Stromal cell of bone marrow (primary cell): ENCODE data around the gene AGBL3.
A peak's percentile ranks its signal among the peaks of the same experiment; 100 is the strongest.
"Not testable (repeated sequence)": the region's sequence is repeated elsewhere in the genome, so short reads cannot be mapped to it uniquely, and the experiment has no call there.

Experiments used
- DNase-seq: peaks from one replicate; pipeline ENCODE4 v3.0.0-alpha.2; 2012; ENCODE audit warnings: low read depth

Gene AGBL3

DNA sequence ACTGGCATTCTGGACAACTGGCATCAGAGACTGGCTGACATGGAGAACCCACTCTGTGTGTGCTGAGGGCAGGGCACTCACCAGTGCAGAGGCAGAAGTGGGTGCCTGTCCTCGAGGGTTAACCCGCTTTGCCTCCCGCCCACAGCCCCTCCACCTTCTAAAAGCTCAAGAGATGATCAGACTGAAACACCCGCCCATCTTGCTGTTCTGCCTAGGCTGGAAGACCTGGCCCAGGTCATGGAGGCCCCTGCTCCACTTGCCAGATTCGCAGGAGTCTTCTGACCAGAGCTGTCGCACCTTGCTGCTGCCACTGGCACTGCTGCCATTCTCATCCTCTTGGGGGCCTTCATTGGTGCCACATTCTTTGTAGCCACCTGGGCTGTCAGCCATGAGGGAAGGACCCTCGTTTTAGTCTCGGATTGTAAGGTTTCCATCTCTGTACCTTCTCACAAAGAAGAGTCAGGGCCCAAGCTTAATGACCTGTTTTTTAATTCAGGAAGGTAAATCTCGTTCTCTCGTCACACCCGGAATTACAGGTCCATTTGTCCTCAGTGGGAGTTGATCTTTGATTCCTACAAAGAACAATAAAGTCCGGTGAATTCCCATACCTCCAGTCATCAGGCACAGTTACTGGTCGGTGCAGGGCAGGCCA, 182.3 kb downstream of the AGBL3 start:
- no peak for DNase-seq

DNA sequence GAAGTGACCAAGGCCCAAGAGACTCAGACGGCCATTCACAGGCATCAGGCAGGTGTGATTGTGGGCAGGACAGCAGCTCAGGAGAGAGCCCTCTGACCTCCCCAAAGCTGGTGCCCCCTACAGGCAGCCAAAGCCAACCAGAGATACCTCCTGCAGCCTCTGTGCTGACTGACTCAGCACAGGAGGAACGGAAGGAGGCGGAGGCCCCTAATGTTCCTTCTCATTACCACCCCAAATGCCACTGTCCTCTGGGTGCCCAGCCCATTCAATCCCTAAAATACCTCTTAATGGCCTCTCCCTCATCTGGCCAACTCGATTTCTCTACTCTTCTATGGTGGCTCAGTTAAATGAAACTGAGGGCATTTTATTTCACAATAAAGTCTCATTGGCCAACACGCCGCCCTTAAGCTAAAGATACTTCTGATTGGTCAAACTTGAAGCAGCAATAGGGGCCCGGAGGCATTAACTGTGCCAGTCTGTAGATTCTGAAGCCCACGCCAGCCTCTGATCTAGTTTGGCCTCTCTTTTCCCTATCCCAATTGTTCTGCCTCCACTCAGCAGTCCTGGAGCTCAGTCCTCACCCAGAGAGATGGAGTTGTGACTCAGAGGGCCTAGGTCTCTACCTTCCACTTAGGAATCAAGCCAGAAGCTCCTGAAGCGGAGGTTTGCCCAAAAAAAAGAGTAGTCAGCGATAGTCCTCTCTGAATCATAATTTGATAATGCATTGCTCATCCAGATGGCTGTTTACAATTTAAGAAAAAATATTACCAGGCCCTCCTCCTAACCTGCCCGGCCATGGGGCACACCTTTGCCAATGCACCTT, 183.0 kb downstream of the AGBL3 start:
- no peak for DNase-seq

DNA sequence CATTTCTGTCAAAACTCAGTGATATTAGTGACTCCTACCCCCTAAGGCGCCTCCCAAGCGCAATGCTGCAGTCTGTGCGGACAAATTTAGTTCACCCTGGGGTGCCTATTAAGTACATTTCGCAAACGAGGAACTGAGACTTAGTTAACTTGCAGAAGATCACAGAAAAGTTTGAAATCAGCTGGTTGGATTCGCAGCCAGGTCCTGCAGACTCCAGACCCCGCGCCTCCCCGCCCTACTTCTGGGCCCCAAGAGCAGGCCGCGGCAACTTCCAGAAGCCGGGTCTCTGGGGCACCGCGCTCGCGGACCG, 183.6 kb downstream of the AGBL3 start:
- no peak for DNase-seq

- DNase-seq, result peak; percentile 87
These were observed 184.1 kb downstream of the AGBL3 start, which contains the start of gene CYREN for GRCh38 chr7:135170274-135170997. Gene CYREN (minus strand): TSS chr7:135170707. CDS start chr7:135168922, 1,785 bp downstream.

GRCh38 chr7:135170998-135171481, 184.7 kb downstream of the AGBL3 start:
- not testable (repeated sequence) for DNase-seq

- not testable (repeated sequence) for DNase-seq
These were observed 185.4 kb downstream of the AGBL3 start for GRCh38 chr7:135171581-135172291.

DNA sequence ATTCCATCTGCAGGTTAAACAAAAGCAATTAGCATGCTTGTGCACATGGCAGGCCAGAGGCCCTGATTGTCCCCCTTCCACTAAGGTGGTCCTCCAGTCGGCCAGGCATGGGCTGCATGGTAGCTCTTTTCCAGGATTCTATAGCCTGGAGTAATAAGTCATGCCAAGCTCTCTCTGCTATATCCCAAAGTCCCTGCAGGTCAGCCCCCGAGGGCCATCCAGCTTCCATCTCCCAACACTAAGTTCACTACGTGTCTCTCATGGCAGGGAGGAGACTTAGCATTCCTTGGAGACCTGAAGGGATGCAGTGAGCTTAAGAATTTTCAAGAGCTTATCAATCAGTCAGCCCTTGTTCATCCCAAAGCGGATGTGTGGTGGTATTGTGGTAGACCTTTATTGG, 187.6 kb downstream of the AGBL3 start:
- not testable (repeated sequence) for DNase-seq

DNA sequence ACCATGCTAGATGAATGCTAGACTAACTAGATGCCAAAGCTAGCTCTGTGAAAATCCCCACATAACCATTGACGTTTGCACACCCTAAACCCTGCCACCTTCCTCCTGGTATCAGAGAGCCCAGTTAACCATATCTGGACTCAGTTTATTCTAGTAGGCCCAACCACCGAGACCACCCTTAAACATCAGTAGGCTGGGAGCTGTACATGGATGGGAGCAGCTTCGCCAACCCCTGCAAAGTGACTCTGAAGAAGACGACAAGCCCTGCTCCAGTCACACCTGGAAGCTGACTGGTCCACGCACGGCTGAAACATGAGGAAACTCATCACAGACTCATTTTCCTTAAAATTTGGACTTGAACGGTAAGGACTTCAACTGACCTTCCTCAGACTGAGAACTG, 188.6 kb downstream of the AGBL3 start:
- no peak for DNase-seq

GRCh38 chr7:135175931-135176330, 189.6 kb downstream of the AGBL3 start:
- no peak for DNase-seq

GRCh38 chr7:135177028-135177696, 190.9 kb downstream of the AGBL3 start:
- no peak for DNase-seq

DNA sequence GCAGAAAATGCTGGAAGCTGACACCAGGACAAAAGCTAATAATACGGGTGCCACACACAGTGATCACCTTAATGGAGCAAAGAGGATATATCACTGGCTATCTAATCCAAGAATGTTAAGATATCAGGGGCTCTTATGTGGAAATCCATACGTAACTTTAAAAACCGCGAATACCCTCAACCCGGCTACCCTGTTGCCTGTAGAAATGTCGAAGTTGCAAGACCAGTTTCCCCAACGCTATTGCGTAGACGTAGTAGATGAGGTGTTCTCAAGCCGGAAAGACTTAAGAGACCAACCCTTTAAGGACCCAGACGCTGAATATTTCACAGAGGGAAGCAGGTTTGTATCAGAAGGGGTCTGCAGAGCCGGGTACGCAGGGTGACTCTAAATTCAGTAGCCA, 192.1 kb downstream of the AGBL3 start:
- DNase-seq, result no peak

DNA sequence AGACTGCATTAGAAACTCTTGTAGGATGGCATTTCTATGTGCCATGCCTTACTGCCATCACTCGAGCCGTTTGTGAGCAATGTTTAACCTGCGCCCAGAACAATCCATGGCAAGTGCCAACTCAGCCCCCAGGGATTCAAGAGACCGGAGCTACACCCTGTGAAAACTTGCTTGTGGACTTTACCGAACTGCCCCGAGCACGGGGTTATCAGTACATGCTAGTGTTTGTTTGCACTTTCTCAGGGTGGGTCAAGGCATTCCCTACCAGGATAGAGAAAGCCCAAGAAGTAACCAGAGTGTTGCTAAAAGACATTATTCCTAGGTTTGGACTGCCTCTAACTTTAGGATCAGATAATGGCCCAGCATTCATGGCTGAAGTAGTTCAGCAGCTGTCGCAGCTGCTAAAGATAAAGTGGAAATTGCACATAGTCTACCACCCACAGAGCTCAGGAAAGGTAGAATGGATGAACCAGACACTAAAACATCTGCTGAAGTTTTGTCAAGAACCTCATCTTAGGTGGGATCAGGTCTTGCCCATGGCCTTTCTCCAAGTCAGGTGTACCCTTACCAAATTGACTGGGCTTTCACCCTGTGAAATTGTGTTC, 193.1 kb downstream of the AGBL3 start:
- no peak for DNase-seq

GRCh38 chr7:135180122-135180521, 193.8 kb downstream of the AGBL3 start:
- DNase-seq, result no peak

DNA sequence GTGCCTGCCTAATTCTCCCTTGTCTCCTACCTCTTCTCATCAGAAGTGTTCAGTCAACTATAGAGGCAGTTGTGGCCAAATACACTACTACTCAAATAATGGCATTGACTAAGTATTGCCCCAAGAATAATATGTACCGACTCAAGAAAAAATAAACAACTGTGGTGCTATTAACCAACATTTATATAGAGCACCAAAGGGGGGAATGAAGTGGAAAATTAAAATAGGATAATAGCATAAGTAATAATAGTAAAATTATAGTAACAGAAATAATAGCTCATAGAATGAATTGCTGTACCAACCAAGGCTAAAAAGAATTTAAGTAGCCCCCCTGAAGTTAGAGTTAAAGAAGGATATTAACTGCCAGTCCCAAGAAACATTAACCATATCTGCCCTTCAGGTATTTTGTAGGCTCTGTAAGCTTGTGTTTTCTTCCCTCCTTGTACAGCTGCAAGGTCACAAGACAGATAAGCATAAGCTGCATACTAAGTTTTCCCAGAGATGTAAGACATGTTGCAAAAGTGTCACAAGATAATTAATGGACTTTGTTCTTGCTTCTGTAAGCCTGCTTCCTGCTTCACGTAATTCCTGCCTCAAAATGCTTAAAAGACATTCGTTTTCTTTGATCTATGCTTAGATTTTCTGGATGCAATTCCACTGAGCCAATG, 195.1 kb downstream of the AGBL3 start:
- DNase-seq, result no peak

GRCh38 chr7:135181929-135182678, 195.8 kb downstream of the AGBL3 start:
- DNase-seq, result no peak

DNA sequence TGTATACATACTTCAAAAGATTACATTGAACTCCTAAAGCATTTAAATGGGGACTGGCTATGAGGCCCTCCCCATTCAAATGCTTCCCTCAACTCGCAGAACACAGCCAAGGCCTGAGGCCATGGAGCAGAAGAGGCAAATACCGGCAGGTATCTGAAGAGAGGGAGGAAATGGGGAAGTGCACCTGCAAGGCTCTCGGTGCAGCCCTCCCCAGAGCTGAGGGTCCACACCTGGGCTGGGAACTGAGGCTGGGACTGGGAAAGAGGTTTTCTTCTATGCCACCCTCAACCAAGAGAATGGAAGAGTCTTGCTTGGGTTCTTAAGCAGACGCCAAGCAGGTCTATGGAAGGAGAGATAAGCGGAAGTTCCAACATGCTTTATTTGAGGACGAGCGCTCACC, 197.2 kb downstream of the AGBL3 start:
- DNase-seq, result no peak

GRCh38 chr7:135184254-135184841, 198.0 kb downstream of the AGBL3 start:
- DNase-seq, result no peak
